Limb (tissue), 2 donors: ENCODE data around the gene SPEG.

Source experiments
- DNase-seq, 2 donors: peaks; one replicate each; pipeline ENCODE4 v3.0.0-alpha.2; 2016; ENCODE audit errors: extremely low spot score in 2 of 2

Gene SPEG

DNA sequence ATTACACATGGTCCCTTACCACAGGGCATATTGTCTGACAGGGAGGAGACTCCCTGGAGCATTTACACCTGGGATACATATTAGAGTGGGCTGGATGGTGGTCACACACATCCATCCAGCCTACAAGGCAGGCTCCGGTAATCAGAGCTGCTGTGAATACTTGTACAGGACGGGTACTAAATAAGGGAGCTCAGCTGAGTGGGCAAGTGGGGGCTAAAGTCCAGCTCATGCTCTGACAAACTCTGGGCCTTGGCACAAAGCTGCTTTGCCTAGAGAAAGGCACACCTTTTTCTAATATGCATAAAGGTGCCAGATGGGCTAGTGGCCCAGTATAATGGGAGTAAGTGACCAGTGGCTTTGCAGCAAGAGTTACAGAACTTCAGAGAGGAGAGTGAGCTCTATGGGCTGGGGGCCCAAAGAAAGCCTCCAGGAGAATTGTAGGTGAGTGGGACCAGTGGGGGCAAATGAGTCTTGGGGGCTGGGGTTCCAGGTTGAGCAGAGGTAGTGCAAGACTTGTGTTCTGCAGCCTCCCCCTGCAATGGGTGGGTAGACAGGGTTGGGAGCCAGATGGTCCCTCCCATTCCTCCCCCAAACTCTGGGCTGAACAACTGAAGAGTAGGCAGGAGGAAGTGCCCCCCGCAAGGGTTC is 110.8 kb downstream of the SPEG start:
- DNase-seq: no peak

DNA sequence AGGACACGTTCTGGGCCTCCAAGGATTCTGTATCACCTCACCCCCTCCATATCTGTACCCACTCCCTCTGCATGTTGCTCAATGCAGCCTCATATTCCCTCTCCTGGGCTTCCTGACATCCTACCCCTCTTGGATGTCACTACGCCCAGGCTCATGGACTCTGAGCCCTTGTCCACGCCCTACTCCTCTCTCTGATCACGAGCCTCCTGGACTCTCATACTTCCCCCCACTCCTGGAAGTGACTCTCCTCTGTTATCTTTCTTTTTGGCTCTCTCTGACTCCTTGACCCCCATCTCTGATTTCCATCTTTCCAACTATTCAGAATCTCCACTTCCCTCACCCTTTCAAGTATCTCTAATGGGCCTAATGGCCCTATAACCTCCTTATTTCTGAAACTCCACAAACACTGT is 111.3 kb downstream of the SPEG start:
- DNase-seq: no peak

DNA sequence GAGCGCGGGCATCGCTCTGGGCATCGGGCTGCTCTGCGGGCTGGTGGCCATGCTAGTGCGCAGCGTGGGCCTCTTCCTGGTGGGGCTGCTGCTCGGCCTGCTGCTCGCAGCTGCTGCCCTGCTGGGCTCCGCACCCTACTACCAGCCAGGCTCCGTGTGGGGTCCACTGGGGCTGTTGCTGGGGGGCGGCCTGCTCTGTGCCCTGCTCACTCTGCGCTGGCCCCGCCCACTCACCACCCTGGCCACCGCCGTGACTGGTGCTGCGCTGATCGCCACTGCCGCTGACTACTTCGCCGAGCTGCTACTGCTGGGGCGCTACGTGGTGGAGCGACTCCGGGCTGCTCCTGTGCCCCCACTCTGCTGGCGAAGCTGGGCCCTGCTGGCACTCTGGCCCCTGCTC is 113.0 kb downstream of the SPEG start:
- DNase-seq: no peak
